GM19324 (cell line): ENCODE results near the gene DIO3.
"Not testable (repeated sequence)": the region's sequence is repeated elsewhere in the genome, so short reads cannot be mapped to it uniquely, and the experiment has no call there.

Source experiments
- ATAC-seq: cut with Tn5 transposase; IDR thresholded peaks from one replicate; pipeline ENCODE4 v1.9.1; 2021; ENCODE audit warnings: mild to moderate bottlenecking, moderate library complexity; ENCODE audit not compliant: unreplicated experiment, low FRiP score

The DIO3 gene

GRCh38 chr14:101557811-101558738 lies 3.2 kb upstream of the DIO3 start:
- ATAC-seq, result no peak

DNA sequence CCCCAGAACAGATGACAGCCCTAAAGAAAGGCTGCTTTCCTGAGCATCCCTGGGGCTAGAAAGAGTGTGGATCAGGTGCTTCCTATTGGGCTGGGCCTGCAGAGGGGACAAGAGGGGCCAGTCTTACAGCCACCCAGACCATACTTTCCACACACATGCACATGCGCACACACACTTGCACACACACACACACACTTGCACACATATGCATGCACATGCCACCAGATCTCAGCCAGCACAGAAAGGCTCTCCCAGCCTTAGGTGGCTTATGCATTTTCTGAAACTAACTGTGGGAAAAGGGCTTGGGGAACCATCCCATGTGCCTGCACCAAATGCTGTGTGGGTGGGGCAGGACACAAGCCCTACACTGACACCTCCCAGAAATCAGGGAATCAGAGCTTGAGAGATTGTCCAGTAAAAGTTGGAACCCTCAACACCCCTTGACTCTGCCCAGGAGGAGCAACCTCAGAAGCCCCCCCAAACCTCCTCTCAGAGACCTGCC lies 2.5 kb upstream of the DIO3 start:
- ATAC-seq, result no peak

DNA sequence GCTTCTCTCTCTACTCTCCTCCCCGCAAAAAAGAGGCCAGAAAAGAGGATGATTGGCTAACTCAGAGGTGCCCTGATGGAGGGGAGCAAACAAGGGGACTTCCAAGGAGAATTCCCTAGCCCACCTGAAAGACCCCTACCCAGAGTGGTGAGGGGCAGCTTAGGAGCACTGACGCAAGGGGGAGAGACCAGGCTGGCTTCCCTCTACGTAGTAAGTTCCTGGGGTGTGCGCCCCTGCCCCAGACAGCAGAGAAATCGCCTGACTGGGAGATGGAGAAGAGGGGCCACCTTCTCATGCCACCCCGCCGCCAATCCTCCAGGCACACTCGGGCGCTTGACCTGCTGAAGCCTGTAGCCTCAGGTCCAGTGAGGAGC lies 2.1 kb upstream of the DIO3 start:
- no peak for ATAC-seq

DNA sequence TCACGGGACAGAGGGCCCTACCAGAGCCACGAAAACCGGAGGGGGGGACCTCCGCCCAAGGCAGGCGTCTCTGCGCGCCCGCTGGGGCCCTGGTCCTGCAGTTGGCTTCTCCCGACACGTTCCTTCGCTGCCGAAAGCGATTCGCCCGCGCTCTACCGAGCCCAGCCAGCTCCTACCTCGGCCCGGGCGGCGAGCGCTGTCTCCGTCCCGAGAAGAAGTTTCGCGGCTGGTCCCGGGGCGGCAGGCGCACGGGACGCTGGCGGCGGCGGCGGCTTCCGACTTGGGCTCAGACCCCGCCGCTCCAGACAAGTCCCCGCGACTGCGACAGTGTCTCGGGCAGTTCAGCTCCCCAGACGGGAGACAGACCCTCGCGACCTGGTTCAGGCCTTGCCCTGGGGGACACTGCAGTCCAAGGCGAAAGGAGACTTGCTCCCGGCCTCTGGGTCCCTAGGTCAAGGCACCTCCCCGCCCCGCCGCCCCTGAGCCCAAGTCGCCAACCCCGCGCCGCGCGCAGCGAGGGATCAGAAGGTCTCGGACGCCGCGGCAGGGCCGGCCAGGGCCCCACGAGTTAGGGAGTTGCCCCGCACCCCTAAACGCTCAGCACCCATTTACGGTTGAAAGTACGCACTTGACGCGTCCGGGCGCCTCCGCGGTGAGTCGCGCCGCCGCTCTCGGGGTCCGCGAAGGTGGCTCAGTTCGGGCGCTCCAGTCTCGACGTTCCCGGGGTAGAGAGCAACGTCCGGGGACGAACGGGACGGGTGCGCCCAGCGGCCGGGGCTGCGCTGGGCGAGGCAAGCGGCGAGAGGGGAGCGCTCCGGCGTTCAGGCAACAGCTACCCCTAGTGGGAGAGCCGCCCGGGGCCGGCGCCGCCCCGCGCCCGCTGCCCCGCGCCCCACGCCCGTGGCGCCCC lies 1.4 kb upstream of the DIO3 start:
- ATAC-seq, result no peak

- no peak for ATAC-seq
Observed at GRCh38 chr14:101560534-101561113, 671 bp upstream of the DIO3 start.

- no peak for ATAC-seq
Observed at GRCh38 chr14:101561897-101562490, 699 bp downstream of the DIO3 start.

DNA sequence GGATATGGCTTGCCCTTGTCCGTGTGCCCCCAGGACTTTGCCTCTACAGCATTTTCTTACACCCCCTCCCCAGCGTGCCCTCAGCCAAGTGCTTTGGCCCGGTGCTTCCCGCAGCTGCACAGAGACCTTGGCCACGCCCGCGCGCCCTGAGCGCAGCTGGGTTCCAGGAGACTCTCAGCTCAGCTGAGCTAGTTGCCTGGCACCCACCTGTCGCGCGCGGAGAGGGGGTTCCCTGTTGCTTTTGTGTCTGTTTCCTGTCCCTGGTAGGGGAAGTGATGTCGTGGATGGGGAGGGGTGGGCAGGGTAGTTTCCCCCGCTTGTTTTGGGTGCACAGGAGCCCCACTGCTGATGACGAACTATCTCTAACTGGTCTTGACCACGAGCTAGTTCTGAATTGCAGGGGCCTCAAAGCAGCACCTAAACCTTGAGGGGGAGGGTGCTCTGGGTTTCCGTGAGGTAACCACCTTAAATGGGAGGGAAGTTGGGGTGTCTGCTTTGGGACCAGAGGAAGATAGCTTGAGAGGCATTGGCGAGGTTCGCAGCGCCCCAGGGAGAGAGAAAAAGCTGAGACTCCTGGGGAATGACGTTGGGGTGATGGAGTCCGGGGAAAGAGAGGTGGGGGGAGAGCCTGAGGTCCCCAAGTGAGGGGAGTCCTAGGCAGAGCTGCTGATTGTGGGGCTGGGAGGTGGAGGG lies 1.5 kb downstream of the DIO3 start:
- ATAC-seq, result no peak

- ATAC-seq, result no peak
Observed at GRCh38 chr14:101563352-101563653, 2.0 kb downstream of the DIO3 start.

GRCh38 chr14:101563654-101564443 lies 2.6 kb downstream of the DIO3 start:
- ATAC-seq, result no peak

DNA sequence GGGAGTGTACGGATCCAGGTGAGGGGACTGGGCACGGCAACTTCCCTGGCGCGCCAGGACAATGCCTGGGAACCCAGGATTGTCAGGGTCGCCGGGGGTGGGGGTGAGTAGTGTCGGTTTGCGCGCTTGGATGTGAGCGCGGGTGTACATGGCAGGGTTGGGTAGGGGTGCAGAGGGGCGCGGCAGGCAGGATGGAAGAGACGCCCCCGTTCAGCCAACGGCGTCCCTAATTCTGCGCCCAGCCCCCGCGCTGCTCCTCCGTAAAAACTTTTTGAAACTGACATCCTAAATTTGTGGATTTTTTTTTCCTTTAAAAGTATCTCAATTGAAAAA lies 3.1 kb downstream of the DIO3 start:
- ATAC-seq, result no peak

GRCh38 chr14:101564819-101565698 lies 3.8 kb downstream of the DIO3 start:
- no peak for ATAC-seq

- ATAC-seq, result no peak
Observed at GRCh38 chr14:101567252-101567651, 6.0 kb downstream of the DIO3 start.

DNA sequence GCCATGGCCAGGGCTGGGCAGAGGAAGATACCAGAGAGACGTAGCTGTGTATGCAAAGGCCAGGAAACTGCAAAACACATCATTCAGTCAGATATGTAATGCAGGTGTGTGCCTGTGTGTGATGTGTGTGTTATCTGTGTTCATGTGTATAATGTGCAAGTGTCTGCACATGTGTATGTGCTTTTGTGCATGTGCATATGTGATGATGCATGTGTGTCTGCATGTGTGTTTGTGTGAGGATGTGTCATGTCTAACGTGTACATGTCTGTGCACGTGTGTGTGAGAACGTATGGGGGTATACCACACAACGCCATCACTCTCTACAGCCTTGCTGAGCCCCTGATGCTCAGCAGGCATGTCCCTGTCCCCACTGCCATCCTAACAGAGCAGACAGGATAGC lies 9.7 kb downstream of the DIO3 start:
- ATAC-seq, result no peak

GRCh38 chr14:101572526-101572925 lies 11.2 kb downstream of the DIO3 start:
- ATAC-seq, result not testable (repeated sequence)

DNA sequence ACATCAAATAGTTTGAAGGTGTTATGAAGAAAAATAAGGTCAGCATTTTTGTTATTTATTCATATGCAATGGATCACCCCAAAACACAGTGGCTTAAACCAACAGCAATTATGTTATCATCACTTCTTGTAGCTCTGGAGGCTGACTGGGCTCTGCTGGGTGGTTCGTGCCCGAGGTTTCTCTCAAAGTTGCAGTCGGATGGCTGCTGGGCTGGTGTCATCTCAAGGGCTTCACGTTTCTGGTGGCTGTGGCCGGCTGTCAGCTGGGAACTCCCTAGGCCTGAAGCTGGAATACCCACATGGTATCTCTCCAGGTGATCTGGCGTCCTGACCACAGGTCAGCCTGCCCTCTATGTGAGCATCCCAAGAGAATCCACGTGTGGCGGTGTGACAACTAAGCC lies 12.0 kb downstream of the DIO3 start:
- ATAC-seq, result no peak

GRCh38 chr14:101575581-101575980 lies 14.3 kb downstream of the DIO3 start:
- no peak for ATAC-seq

GRCh38 chr14:101577221-101577909 lies 16.1 kb downstream of the DIO3 start:
- no peak for ATAC-seq

DNA sequence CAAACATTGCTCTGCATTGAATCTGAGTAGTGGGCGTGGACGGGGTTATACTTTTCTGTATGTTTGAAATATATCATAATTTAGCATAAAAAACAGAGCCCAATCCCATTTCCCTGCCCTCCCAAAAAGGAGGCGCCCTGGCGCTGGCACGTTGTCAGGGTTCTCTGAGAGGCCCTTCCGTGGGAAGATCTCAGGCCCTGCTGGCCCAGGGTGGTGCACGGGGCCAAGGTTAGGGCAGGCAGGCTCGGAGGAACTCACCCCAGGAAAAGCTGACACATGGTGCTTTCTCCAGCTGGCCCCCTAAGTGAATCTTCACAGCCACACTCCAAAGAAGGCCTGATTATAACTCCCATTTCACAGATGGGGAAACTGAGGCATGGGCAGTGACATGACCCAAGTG lies 17.2 kb downstream of the DIO3 start:
- ATAC-seq, result no peak
